Thyroid gland (tissue), 4 donors: ENCODE results near the gene SLC24A3. TPM values are rescaled to one million over a fixed set of nuclear protein-coding genes. Genes with fewer than 3 reads are reported as not detected.

Experiments used
- DNase-seq, 2 donors: peaks; one replicate each; pipeline ENCODE4 v3.0.0-alpha.2; 2019
- H3K27ac ChIP-seq, 3 donors: fragments of 200-600 bp; sonication (generic); 1 replicate in 2 of 3; 2 replicates in 1 of 3; pipeline ENCODE4 v1.5.1; 2016 to 2019; ENCODE audit warnings: mild to moderate bottlenecking in 1 of 3, moderate library complexity in 1 of 3
- H3K27me3 ChIP-seq: fragments of 200-600 bp; sonication (generic); one replicate; pipeline ENCODE4 v1.5.1; 2019
- H3K36me3 ChIP-seq, 2 donors: fragments of 200-600 bp; sonication (generic); one replicate each; pipeline ENCODE4 v1.5.1; 2016 to 2019
- H3K4me1 ChIP-seq, 2 donors: fragments of 200-600 bp; sonication (generic); one replicate each; pipeline ENCODE4 v1.5.1; 2017 to 2019
- H3K4me3 ChIP-seq, 3 donors: fragments of 200-600 bp; sonication (generic); replicated peaks in 1 of 3; 1 replicate in 2 of 3; 2 replicates in 1 of 3; pipeline ENCODE4 v1.5.1; 2016; ENCODE audit warnings: mild to moderate bottlenecking in 1 of 3
- H3K9me3 ChIP-seq: fragments of 200-600 bp; sonication (generic); one replicate; pipeline ENCODE4 v1.5.1; 2017
- CTCF ChIP-seq, 6 experiments: fragments of 200-600 bp in 3 of 6; fragments of 450-650 bp in 3 of 6; sonication (generic) in 3 of 6; IDR thresholded peaks; one replicate each; pipeline ENCODE4 v1.5.1; 2016 to 2019; ENCODE audit warnings: antibody characterized with exemption in 6 of 6, mild to moderate bottlenecking in 2 of 6, inconsistent platforms in 1 of 6, moderate library complexity in 1 of 6
- POLR2A ChIP-seq, 2 donors: fragments of 450-650 bp; IDR thresholded peaks; one replicate each; pipeline ENCODE4 v1.6.1; 2017; ENCODE audit warnings: antibody characterized with exemption in 2 of 2, mild to moderate bottlenecking in 2 of 2, moderate library complexity in 1 of 2
- WGBS, 2 donors: methylation state at CpG; one replicate each; pipeline ENCODE4 v1.1.5; 2017; 5-methylcytosine and 5-hydroxymethylcytosine counted together
- intact Hi-C: fragments of 100-400 bp; cut with DNase I; formaldehyde crosslinking; loops from one replicate; pipeline ENCODE4 v1.15.1; 2023
- total RNA-seq, 4 donors: library from RNA; depleted of rRNA; stranded (reverse); fragments of >200 nt; gene quantifications; one replicate each; pipeline ENCODE4 v1.2.3, GENCODE V29; 2016

SLC24A3 gene
- total RNA-seq, 4 donors from 2014 or later = 4.0 to 8.1 (median 6.3) TPM

GRCh38 chr20:19620446-19620845, 408.0 kb downstream of the SLC24A3 start:
- Histone ChIP-seq H3K9me3 (no peaks in the 10 kb centered on the region), H3K36me3 (no peaks in the 10 kb centered on the region), H3K27me3 (no peaks in the 10 kb centered on the region), H3K27ac (no peak overlapping the region), H3K4me1 (no peaks in the 10 kb centered on the region), H3K4me3 (no peak overlapping the region)
- intact Hi-C loops = no loop called here
- no peak for TF ChIP-seq CTCF (IDR thresholded peaks at IDR 0.05)
- TF ChIP-seq POLR2A (IDR thresholded peaks at IDR 0.05) = no peak
- no peak for DNase-seq
- 61 to 73% methylated on average over 2 of the region's 2 CpGs for WGBS, 2 donors

- no peaks in the 10 kb centered on the region for H3K9me3 ChIP-seq
- intact Hi-C loops = no loop called here
- H3K27me3 ChIP-seq = no peaks in the 10 kb centered on the region
- TF ChIP-seq POLR2A (IDR thresholded peaks at IDR 0.05) (no peak), CTCF (IDR thresholded peaks at IDR 0.05) (no peak)
- no peaks in the 10 kb centered on the region for H3K4me1 ChIP-seq
- DNase-seq = no peak
- WGBS, 2 donors = 90 to 97% methylated on average over 1 of the region's 1 CpG
- H3K36me3 ChIP-seq = no peaks in the 10 kb centered on the region
- no peak overlapping the region for H3K4me3 ChIP-seq
- no peak overlapping the region for H3K27ac ChIP-seq
These were observed 408.6 kb downstream of the SLC24A3 start for GRCh38 chr20:19621072-19621471.

- DNase-seq = no peak
- intact Hi-C loops = no loop called here
- Histone ChIP-seq H3K4me3 (no peak overlapping the region), H3K9me3 (no peaks in the 10 kb centered on the region), H3K4me1 (no peaks in the 10 kb centered on the region), H3K27me3 (no peaks in the 10 kb centered on the region), H3K27ac (no peak overlapping the region), H3K36me3 (no peaks in the 10 kb centered on the region)
- no peak for TF ChIP-seq POLR2A (IDR thresholded peaks at IDR 0.05)
- TF ChIP-seq CTCF (IDR thresholded peaks at IDR 0.05) = no peak
- WGBS, 2 donors = 94 to 100% methylated on average over 3 of the region's 3 CpGs
These were observed 412.0 kb downstream of the SLC24A3 start for GRCh38 chr20:19624221-19624965.

DNA sequence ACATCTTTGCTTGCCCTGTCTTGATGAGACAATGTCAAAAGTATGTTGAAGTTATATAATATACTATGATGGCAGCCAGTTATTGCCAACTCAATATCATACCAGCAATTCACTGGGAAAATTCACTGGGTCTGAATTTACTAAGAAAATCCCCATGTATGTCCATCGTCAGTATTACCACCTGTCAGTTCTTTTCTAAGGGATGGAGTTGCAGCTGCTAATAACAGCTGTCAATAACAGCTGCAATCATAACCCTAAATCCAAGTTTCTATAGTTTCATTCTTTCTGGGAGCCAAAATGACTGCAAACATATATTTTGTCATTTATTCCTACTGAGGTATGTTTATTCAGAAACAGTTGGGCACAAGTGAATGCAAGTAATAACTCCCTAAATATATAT, 413.0 kb downstream of the SLC24A3 start:
- no peaks in the 10 kb centered on the region for H3K27me3 ChIP-seq
- TF ChIP-seq POLR2A (IDR thresholded peaks at IDR 0.05) (no peak), CTCF (IDR thresholded peaks at IDR 0.05) (no peak)
- no peak overlapping the region for H3K27ac ChIP-seq
- no peaks in the 10 kb centered on the region for H3K4me1 ChIP-seq
- intact Hi-C loops = no loop called here
- no peaks in the 10 kb centered on the region for H3K9me3 ChIP-seq
- H3K4me3 ChIP-seq = no peak overlapping the region
- DNase-seq = no peak
- H3K36me3 ChIP-seq = no peaks in the 10 kb centered on the region
- WGBS, 2 donors = 96 to 100% methylated on average over 1 of the region's 1 CpG

DNA sequence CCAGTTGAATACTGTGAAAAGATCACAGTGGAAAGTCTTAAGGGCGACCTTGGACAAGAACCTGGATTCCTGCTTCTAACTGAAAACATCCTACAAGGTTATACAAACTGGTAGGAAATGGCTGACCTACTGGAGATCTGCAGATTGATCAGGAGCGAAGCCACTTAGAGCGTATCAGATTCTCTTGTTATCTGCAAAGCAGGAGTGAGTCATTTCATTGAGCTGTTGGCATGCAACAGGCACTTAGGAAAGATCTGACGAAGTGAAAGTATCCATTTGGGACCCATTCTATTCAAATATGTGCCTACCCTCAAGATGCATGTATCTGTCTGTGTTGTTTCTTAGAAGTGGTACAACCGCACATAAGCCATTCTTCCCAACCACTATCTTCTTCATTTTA, 414.5 kb downstream of the SLC24A3 start:
- TF ChIP-seq CTCF (IDR thresholded peaks at IDR 0.05) (no peak), POLR2A (IDR thresholded peaks at IDR 0.05) (no peak)
- Histone ChIP-seq H3K27ac (no peak overlapping the region), H3K27me3 (no peaks in the 10 kb centered on the region), H3K4me3 (no peak overlapping the region), H3K9me3 (no peaks in the 10 kb centered on the region), H3K36me3 (no peaks in the 10 kb centered on the region), H3K4me1 (no peaks in the 10 kb centered on the region)
- intact Hi-C loops = no loop called here
- DNase-seq = no peak
- 85 to 90% methylated on average over 5 of the region's 5 CpGs for WGBS, 2 donors
